GM19455 (cell line): ENCODE measurements around the gene RAB33A.
"Not testable (repeated sequence)": the region's sequence is repeated elsewhere in the genome, so short reads cannot be mapped to it uniquely, and the experiment has no call there.

Experiments
- ATAC-seq: cut with Tn5 transposase; IDR thresholded peaks from one replicate; pipeline ENCODE4 v1.9.1; 2021; ENCODE audit not compliant: unreplicated experiment

RAB33A gene

GRCh38 chrX:130231184-130231583 lies 59.4 kb downstream of the RAB33A start:
- not testable (repeated sequence) for ATAC-seq
